Right cardiac atrium (tissue), 5 donors: ENCODE measurements around the gene RBM39. TPM values are rescaled to one million over a fixed set of nuclear protein-coding genes. Genes with fewer than 3 reads are reported as not detected.

Experiments used
- ATAC-seq, 2 donors: fragments of 200-7000 bp; cut with Tn5 transposase; one replicate each; pipeline versions ENCODE4 v1.8.0 to v1.9.1; 2020; ENCODE audit warnings: moderate library complexity in 2 of 2, mild to moderate bottlenecking in 1 of 2
- DNase-seq, 3 donors: peaks; one replicate each; pipeline ENCODE4 v3.0.0-alpha.2; 2020
- H3K27ac ChIP-seq: one replicate; pipeline ENCODE4 v1.5.1; 2013; ENCODE audit warnings: mild to moderate bottlenecking, low read length, control low read depth, moderate library complexity
- H3K27me3 ChIP-seq: one replicate; pipeline ENCODE4 v1.6.1; 2013; ENCODE audit not compliant: control insufficient read depth, insufficient read depth
- H3K4me1 ChIP-seq: one replicate; pipeline ENCODE4 v1.6.1; 2013; ENCODE audit warnings: low read length; ENCODE audit not compliant: control insufficient read depth, insufficient read depth
- H3K4me3 ChIP-seq: one replicate; pipeline ENCODE4 v1.5.1; 2013; ENCODE audit warnings: low read length, control low read depth
- H3K9me3 ChIP-seq: one replicate; pipeline ENCODE4 v1.6.1; 2013; ENCODE audit warnings: low read length; ENCODE audit not compliant: control insufficient read depth
- WGBS: extraction: QIAGEN DNeasy Blood & Tissue Kit; methylation state at CpG from one replicate; pipeline ENCODE4 v1.1.7; 2013; 5-methylcytosine and 5-hydroxymethylcytosine counted together
- intact Hi-C, 4 donors: fragments of 100-400 bp; cut with DNase I; formaldehyde crosslinking; loops; one replicate each; pipeline versions ENCODE4 v1.11.0 to v1.14.0; 2022 to 2023
- polyA plus RNA-seq: library from polyadenylated mRNA; stranded (reverse); fragments of 200-250 nt; gene quantifications from one replicate; pipeline ENCODE4 v1.2.3, GENCODE V29; 2013
- total RNA-seq, 4 donors: library from RNA; stranded (reverse); fragmentation: NEBNext Ultra II Directional; extraction: Animal tissue kit (Norgen Biotek cat#: 25700); gene quantifications; one replicate each; pipeline ENCODE4 v1.2.1, GENCODE V29; 2021
- donor health status: healthy with polysubstance abuse.
- donor health status: DM: no; HTN: yes; CAD: no.
- donor health status: DM: no; HTN: no; CAD: no.
- donor health status: DM: no; HTN: yes; CAD: no; lungs with severe emphysema.
- donor health status: DM: yes; HTN: yes; CAD: no.

RBM39 gene
- total and polyA plus RNA-seq, 5 donors, result 143 to 173 (median 166) TPM

- DNase-seq (no peak), ATAC-seq (no peak)
- Histone ChIP-seq H3K27ac (no peak overlapping the region), H3K9me3 (no peaks in the 10 kb centered on the region), H3K4me1 (peaks cover 11% of the 10 kb centered on the region), H3K27me3 (no peaks in the 10 kb centered on the region), H3K4me3 (no peak overlapping the region)
- 76% methylated on average over 12 of the region's 12 CpGs for WGBS
- intact Hi-C loops, result no loop called here
These were observed 39.8 kb downstream of the RBM39 start for GRCh38 chr20:35702051-35702823.

GRCh38 chr20:35700625-35701148, 41.4 kb downstream of the RBM39 start:
- Histone ChIP-seq H3K9me3 (no peaks in the 10 kb centered on the region), H3K4me1 (peaks cover 11% of the 10 kb centered on the region), H3K27me3 (no peaks in the 10 kb centered on the region), H3K27ac (no peak overlapping the region), H3K4me3 (no peak overlapping the region)
- 90% methylated on average over 7 of the region's 7 CpGs for WGBS
- intact Hi-C loops, result no loop called here
- DNase-seq, result no peak
- ATAC-seq, result no peak

- DNase-seq, result no peak
- intact Hi-C loops, result loop anchor here in 1 of 4 donors (5.0 kb wide), 1 partner anchor 32 kb away; no protein-coding TSS in a partner anchor
- Histone ChIP-seq H3K4me3 (peak overlapping the region; percentile 53), H3K4me1 (peaks cover 11% of the 10 kb centered on the region), H3K27ac (peak overlapping the region; percentile 72), H3K9me3 (no peaks in the 10 kb centered on the region), H3K27me3 (no peaks in the 10 kb centered on the region)
- ATAC-seq, result no peak
- 19% methylated on average over 6 of the region's 6 CpGs for WGBS
These were observed 42.0 kb downstream of the RBM39 start for GRCh38 chr20:35699957-35700624.

GRCh38 chr20:35699127-35699956, 42.7 kb downstream of the RBM39 start, which contains the start of the genes NFS1 and ROMO1:
NFS1 (minus strand) TSS chr20:35699352; CDS start chr20:35699288, 64 bp downstream.
ROMO1 (plus strand) TSS chr20:35699405; CDS start chr20:35699633, 228 bp downstream.
- under 1% methylated on average over 81 of the region's 81 CpGs for WGBS
- Histone ChIP-seq H3K4me3 (peak within 1 kb of the TSS; percentile 53), H3K9me3 (no peaks in the 10 kb centered on the region), H3K27me3 (no peaks in the 10 kb centered on the region), H3K27ac (peak within 1 kb of the TSS; percentile 72), H3K4me1 (peaks cover 11% of the 10 kb centered on the region)
- ATAC-seq (peak; percentile 94 to 96), DNase-seq (peak; percentile 89 to 95 (median 95))
- intact Hi-C loops, result loop anchor here in 1 of 4 donors (5.0 kb wide), 1 partner anchor 33 kb away; no protein-coding TSS in a partner anchor

GRCh38 chr20:35698298-35699126, 43.5 kb downstream of the RBM39 start:
- ATAC-seq, result peak; percentile 56
- DNase-seq, result no peak
- intact Hi-C loops, result loop anchor here in 1 of 4 donors (5.0 kb wide), 1 partner anchor 34 kb away; no protein-coding TSS in a partner anchor
- Histone ChIP-seq H3K27me3 (no peaks in the 10 kb centered on the region), H3K9me3 (no peaks in the 10 kb centered on the region), H3K27ac (peak overlapping the region; percentile 72), H3K4me3 (peak overlapping the region; percentile 53), H3K4me1 (peaks cover 11% of the 10 kb centered on the region)
- 6% methylated on average over 37 of the region's 37 CpGs for WGBS

- Histone ChIP-seq H3K27me3 (no peaks in the 10 kb centered on the region), H3K4me3 (peak overlapping the region; percentile 53), H3K4me1 (peaks cover 11% of the 10 kb centered on the region), H3K27ac (no peak overlapping the region), H3K9me3 (no peaks in the 10 kb centered on the region)
- DNase-seq (no peak), ATAC-seq (no peak)
- WGBS, result 81% methylated on average over 9 of the region's 9 CpGs
- intact Hi-C loops, result loop anchor here in 1 of 4 donors (5.0 kb wide), 1 partner anchor 35 kb away; no protein-coding TSS in a partner anchor
These were observed 44.3 kb downstream of the RBM39 start for GRCh38 chr20:35697696-35698297.

GRCh38 chr20:35695978-35696377, 46.1 kb downstream of the RBM39 start:
- DNase-seq (no peak), ATAC-seq (no peak)
- no peak overlapping the region for H3K4me3 ChIP-seq
- WGBS, result 83% methylated on average over 4 of the region's 4 CpGs
- peaks cover 11% of the 10 kb centered on the region for H3K4me1 ChIP-seq
- no peaks in the 10 kb centered on the region for H3K9me3 ChIP-seq
- intact Hi-C loops, result loop anchor here in 1 of 4 donors (5.0 kb wide), 1 partner anchor 36 kb away; no protein-coding TSS in a partner anchor
- H3K27ac ChIP-seq, result no peak overlapping the region
- H3K27me3 ChIP-seq, result no peaks in the 10 kb centered on the region

- no peak overlapping the region for H3K27ac ChIP-seq
- 82% methylated on average over 2 of the region's 2 CpGs for WGBS
- H3K4me3 ChIP-seq, result no peak overlapping the region
- peaks cover 9% of the 10 kb centered on the region for H3K4me1 ChIP-seq
- ATAC-seq, result no peak
- H3K9me3 ChIP-seq, result no peaks in the 10 kb centered on the region
- H3K27me3 ChIP-seq, result no peaks in the 10 kb centered on the region
- intact Hi-C loops, result loop anchor here in 1 of 4 donors (5.0 kb wide), 1 partner anchor 37 kb away; no protein-coding TSS in a partner anchor
- DNase-seq, result no peak
These were observed 46.8 kb downstream of the RBM39 start for GRCh38 chr20:35695245-35695749.

- H3K4me3 ChIP-seq, result no peak overlapping the region
- no peaks in the 10 kb centered on the region for H3K4me1 ChIP-seq
- DNase-seq (no peak), ATAC-seq (no peak)
- intact Hi-C loops, result no loop called here
- H3K9me3 ChIP-seq, result no peaks in the 10 kb centered on the region
- H3K27ac ChIP-seq, result no peak overlapping the region
- WGBS, result 86% methylated on average over 4 of the region's 4 CpGs
- no peaks in the 10 kb centered on the region for H3K27me3 ChIP-seq
These were observed 51.8 kb downstream of the RBM39 start for GRCh38 chr20:35690265-35690664.
